WTC11 (cell line): ENCODE results near the gene EOGT. TPM values are rescaled to one million over a fixed set of nuclear protein-coding genes. Genes with fewer than 3 reads are reported as not detected.

Source experiments
- microRNA-seq: library from miRNA; unstranded; fragments of <30 nt; microRNA quantifications from one replicate; pipeline ENCODE4 v1.2.0, GENCODE V29; 2022; ENCODE audit warnings: borderline number of aligned reads
- total RNA-seq: library from RNA; stranded (reverse); gene quantifications from 3 replicates; pipeline ENCODE4 v1.2.3, GENCODE V29; 2021

EOGT gene
- total RNA-seq, 1 experiment from 2014 or later = 32.9 TPM

Small RNA genes lying within 50 kb of the gene (microRNA-seq; reads per million reads assigned to microRNA genes)
- gene MIR3136 = not detected

Other genes starting within 250 kb of the EOGT start
- 4.2 to 6.6 TPM (median 6.3 TPM) in 3 replicates for gene TAFA4, start 81.1 kb downstream of the EOGT start, total RNA-seq
- 18.8 to 23.9 TPM (median 20.6 TPM) in 3 replicates for gene TMF1, start 38.6 kb upstream of the EOGT start, total RNA-seq
- 69.6 to 75.9 TPM (median 75.0 TPM) in 3 replicates for gene UBA3, start 66.7 kb upstream of the EOGT start, total RNA-seq
- gene ARL6IP5, start 71.3 kb upstream of the EOGT start, total RNA-seq = 28.4 to 30.8 TPM (median 29.9 TPM) in 3 replicates
- gene LMOD3, start 108.9 kb upstream of the EOGT start, total RNA-seq = not detected in 3 replicates